H1 (cell line): ENCODE measurements around the gene ARHGEF12. TPM values are rescaled to one million over a fixed set of nuclear protein-coding genes. Genes with fewer than 3 reads are reported as not detected.

Source experiments
- CTCF ChIA-PET: fragments of 300-600 bp; sonication (Branson Sonifier 250); formaldehyde crosslinking; loops from one replicate; lab custom pipeline; 2021; ENCODE audit not compliant: partially characterized antibody; lab: Charles Lee
- POLR2A ChIA-PET: fragments of 300-600 bp; sonication (Branson Sonifier 250); formaldehyde crosslinking; loops from one replicate; lab custom pipeline; 2021; ENCODE audit warnings: inconsistent platforms; ENCODE audit not compliant: partially characterized antibody; lab: Charles Lee
- DNase-seq, 2 experiments: peaks; one replicate each; pipeline versions ENCODE4 v3.0.0 to v3.0.0-alpha.2; 2010 to 2022; ENCODE audit warnings: low spot score in 2 of 2, low read depth in 1 of 2, mixed read lengths in 1 of 2
- FAIRE-seq: peaks from 2 replicates; lab custom pipeline; 2011; peaks lifted over from hg19 to GRCh38; lab: Jason Lieb, UNC
- H2AFZ ChIP-seq: 2 replicates; pipeline ENCODE4 v1.8.1; 2012; ENCODE audit warnings: low read length, inconsistent platforms
- H2AK5ac ChIP-seq: 2 replicates; pipeline ENCODE4 v1.6.1; 2013; ENCODE audit warnings: low read depth, low read length
- H2BK120ac ChIP-seq: replicated peaks from 2 replicates; pipeline ENCODE3; 2013; ENCODE audit warnings: low read depth, low read length, inconsistent platforms
- H2BK12ac ChIP-seq: 2 replicates; pipeline ENCODE4 v1.6.1; 2013; ENCODE audit warnings: low read depth, low read length
- H2BK15ac ChIP-seq: 2 replicates; pipeline ENCODE4 v1.6.1; 2013; ENCODE audit warnings: low read length
- H2BK20ac ChIP-seq: 2 replicates; pipeline ENCODE4 v1.6.1; 2013; ENCODE audit warnings: low read length
- H2BK5ac ChIP-seq: 2 replicates; pipeline ENCODE4 v1.6.1; 2013; ENCODE audit warnings: low read depth, low read length
- H3K14ac ChIP-seq: 2 replicates; pipeline ENCODE4 v1.6.1; 2013; ENCODE audit warnings: inconsistent platforms; ENCODE audit not compliant: insufficient read length
- H3K18ac ChIP-seq: 2 replicates; pipeline ENCODE4 v1.6.1; 2013; ENCODE audit warnings: low read length; ENCODE audit errors: extremely low read depth
- H3K23ac ChIP-seq: 2 replicates; pipeline ENCODE4 v1.6.1; 2013; ENCODE audit warnings: inconsistent platforms; ENCODE audit not compliant: insufficient read length
- H3K23me2 ChIP-seq: 2 replicates; pipeline ENCODE4 v1.6.1; 2013; ENCODE audit warnings: low read depth, low read length
- H3K27ac ChIP-seq: 2 replicates; pipeline ENCODE4 v1.6.1; 2011; ENCODE audit warnings: low read depth, low read length, inconsistent platforms
- H3K27me3 ChIP-seq, 4 experiments: replicated peaks in 1 of 4; 1 replicate in 1 of 4; 2 replicates in 3 of 4; pipeline versions ENCODE4 v1.6.1 to v1.8.1; 2011 to 2013; ENCODE audit warnings: low read length in 3 of 4, mild to moderate bottlenecking in 3 of 4, inconsistent platforms in 2 of 4, mixed read lengths in 2 of 4, moderate library complexity in 1 of 4; ENCODE audit not compliant: control insufficient read depth in 3 of 4, insufficient read depth in 3 of 4; ENCODE audit errors: extremely low read depth in 1 of 4
- H3K36me3 ChIP-seq, 4 experiments: 2 replicates each; pipeline versions ENCODE4 v1.6.1 to v1.8.1; 2011 to 2013; ENCODE audit warnings: mild to moderate bottlenecking in 4 of 4, low read length in 3 of 4, moderate library complexity in 2 of 4, control low read depth in 1 of 4, inconsistent platforms in 1 of 4; ENCODE audit not compliant: insufficient read depth in 4 of 4, control insufficient read depth in 2 of 4
- H3K4ac ChIP-seq: replicated peaks from 2 replicates; pipeline ENCODE3; 2013; ENCODE audit warnings: low read length, low read depth, mixed read lengths, inconsistent platforms; ENCODE audit not compliant: insufficient read length
- H3K4me1 ChIP-seq, 4 experiments: replicated peaks in 1 of 4; 1 replicate in 1 of 4; 2 replicates in 3 of 4; pipeline versions ENCODE4 v1.6.1 to v1.8.1; 2011 to 2013; ENCODE audit warnings: low read length in 3 of 4, inconsistent platforms in 2 of 4, mixed read lengths in 1 of 4; ENCODE audit not compliant: insufficient read depth in 4 of 4, control insufficient read depth in 3 of 4
- H3K4me2 ChIP-seq, 2 experiments: 2 replicates each; pipeline versions ENCODE4 v1.6.1 to v1.8.1; 2011 to 2013; ENCODE audit warnings: low read depth in 2 of 2, low read length in 2 of 2, control low read depth in 1 of 2, inconsistent platforms in 1 of 2, mild to moderate bottlenecking in 1 of 2; ENCODE audit not compliant: insufficient read depth in 1 of 2
- H3K4me3 ChIP-seq, 4 experiments: fragments of 200-600, 300-600 bp in 1 of 4; sonication (generic), shearing (Covaris generic), sonication (Bioruptor Twin) in 1 of 4; 2 replicates each; pipeline versions ENCODE4 v1.5.1 to v1.8.1; 2011 to 2016; ENCODE audit warnings: low read length in 4 of 4, low read depth in 3 of 4, control low read depth in 2 of 4, inconsistent platforms in 2 of 4, mild to moderate bottlenecking in 2 of 4, mixed read lengths in 1 of 4, moderate library complexity in 1 of 4; ENCODE audit not compliant: insufficient read depth in 2 of 4; ENCODE audit errors: extremely low read depth in 1 of 4
- H3K56ac ChIP-seq: replicated peaks from 2 replicates; pipeline ENCODE3; 2013; ENCODE audit warnings: low read depth, mild to moderate bottlenecking, mixed read lengths, low read length, inconsistent platforms; ENCODE audit not compliant: insufficient read length
- H3K79me1 ChIP-seq: 2 replicates; pipeline ENCODE4 v1.6.1; 2013; ENCODE audit warnings: low read depth, low read length, control low read depth
- H3K79me2 ChIP-seq, 2 experiments: 2 replicates each; pipeline versions ENCODE4 v1.6.1 to v1.8.1; 2012 to 2013; ENCODE audit warnings: low read length in 2 of 2, mild to moderate bottlenecking in 2 of 2, inconsistent platforms in 1 of 2; ENCODE audit not compliant: insufficient read depth in 2 of 2, control insufficient read depth in 1 of 2
- H3K9ac ChIP-seq, 4 experiments: replicated peaks in 1 of 4; 1 replicate in 1 of 4; 2 replicates in 3 of 4; pipeline versions ENCODE4 v1.6.1 to v1.8.1; 2011 to 2013; ENCODE audit warnings: low read depth in 3 of 4, low read length in 3 of 4, control low read depth in 2 of 4, mild to moderate bottlenecking in 2 of 4, moderate library complexity in 2 of 4, inconsistent platforms in 1 of 4; ENCODE audit errors: extremely low read depth in 1 of 4
- H3K9me3 ChIP-seq, 2 experiments: 2 replicates each; pipeline versions ENCODE4 v1.6.1 to v1.8.1; 2012 to 2013; ENCODE audit warnings: mild to moderate bottlenecking in 2 of 2, moderate library complexity in 2 of 2, control low read depth in 1 of 2, inconsistent platforms in 1 of 2, low read depth in 1 of 2, low read length in 1 of 2, mixed read lengths in 1 of 2; ENCODE audit not compliant: insufficient read depth in 2 of 2
- H4K20me1 ChIP-seq, 2 experiments: replicated peaks in 1 of 2; 2 replicates each; pipeline versions ENCODE3 to v1.8.1; 2011 to 2013; ENCODE audit warnings: inconsistent platforms in 2 of 2, low read length in 2 of 2, mild to moderate bottlenecking in 1 of 2; ENCODE audit not compliant: insufficient read depth in 2 of 2, control insufficient read depth in 1 of 2
- H4K5ac ChIP-seq: 2 replicates; pipeline ENCODE4 v1.6.1; 2013; ENCODE audit warnings: low read length, low read depth, mixed read lengths, inconsistent platforms; ENCODE audit not compliant: insufficient read length
- H4K8ac ChIP-seq: 2 replicates; pipeline ENCODE4 v1.8.0; 2013; ENCODE audit warnings: mild to moderate bottlenecking, moderate library complexity, low read length, inconsistent platforms; ENCODE audit not compliant: insufficient read depth; ENCODE audit errors: extremely low read depth
- H4K91ac ChIP-seq: replicated peaks from 2 replicates; pipeline ENCODE3; 2013; ENCODE audit warnings: low read length, mixed read lengths, inconsistent platforms; ENCODE audit not compliant: insufficient read length
- EZH2 ChIP-seq: fragments of 200-600 bp; sonication (generic); IDR thresholded peaks from 2 replicates; pipeline ENCODE4 v1.7.1; 2012; ENCODE audit warnings: low read depth, mild to moderate bottlenecking, moderate library complexity, low read length, inconsistent platforms; ENCODE audit not compliant: severe bottlenecking
- KDM4A ChIP-seq: IDR thresholded peaks from one replicate; pipeline ENCODE4 v1.7.1; 2012; ENCODE audit warnings: low read depth, mild to moderate bottlenecking, moderate library complexity, low read length, inconsistent platforms; ENCODE audit not compliant: severe bottlenecking
- SAP30 ChIP-seq: fragments of 300-600 bp; sonication (generic); IDR thresholded peaks from 2 replicates; pipeline ENCODE4 v1.7.1; 2012; ENCODE audit warnings: low read length, moderate library complexity, mild to moderate bottlenecking, inconsistent platforms; ENCODE audit not compliant: insufficient read depth, insufficient replicate concordance
- WGBS, 2 experiments: shearing (Covaris generic) in 1 of 2; methylation state at CpG; one replicate each; pipeline versions ENCODE4 v1.1.6 to v1.1.7; 2013 to 2015; ENCODE audit warnings: low lambda C conversion rate in 2 of 2, mixed read lengths in 2 of 2, inconsistent platforms in 1 of 2, low coverage in 1 of 2, missing lambda C conversion rate in 1 of 2; ENCODE audit not compliant: insufficient replicate concordance in 2 of 2, insufficient coverage in 1 of 2, insufficient read length in 1 of 2; ENCODE audit errors: extremely low coverage in 1 of 2, missing lambda C conversion rate in 1 of 2; 5-methylcytosine and 5-hydroxymethylcytosine counted together
- polyA plus RNA-seq, 7 experiments: library from polyadenylated mRNA; depleted of rRNA in 3 of 7; stranded (reverse) in 5 of 7; unstranded in 2 of 7; fragments of >200 nt in 5 of 7; fragments of 200-250 nt in 2 of 7; gene quantifications; 1 replicate in 5 of 7; 2 replicates in 1 of 7; 4 replicates in 1 of 7; pipeline versions ENCODE4 v1.2.1 to v1.2.3, GENCODE V29; 2011 to 2013; ENCODE audit warnings: missing spikeins in 2 of 7, mixed read lengths in 2 of 7
- total RNA-seq: library from RNA; stranded (reverse); fragmentation: NEBNext Ultra II Directional; extraction: Animal tissue kit (Norgen Biotek cat#: 25700); gene quantifications from 2 replicates; pipeline ENCODE4 v1.2.1, GENCODE V29; 2021

Gene ARHGEF12
- total and polyA plus RNA-seq, 2 of the 8 experiments (the other 6 are each of a cell fraction or from before 2014, with no cell fraction given): 5.1 to 33.7 TPM

GRCh38 chr11:120410622-120411380, 74.6 kb downstream of the ARHGEF12 start:
- no peak overlapping the region for H4K5ac ChIP-seq
- ChIA-PET CTCF (interaction anchor here (1.1 to 2.3 kb wide), 3 partner anchors 47 to 104 kb away, joined by 3 to 9 read pairs (median 3); no protein-coding TSS in a partner anchor), POLR2A (no interaction called here)
- no peak for DNase-seq
- no peak overlapping the region for H3K56ac ChIP-seq
- no peak for FAIRE-seq
- no peak overlapping the region for H2AK5ac ChIP-seq
- no peak overlapping the region for H2BK12ac ChIP-seq
- no peak overlapping the region for H2BK5ac ChIP-seq
- no peak overlapping the region for H2BK120ac ChIP-seq
- no peaks in the 10 kb centered on the region for H3K23me2 ChIP-seq
- no peaks in the 10 kb centered on the region for H4K20me1 ChIP-seq
- no peak overlapping the region for H3K18ac ChIP-seq
- TF ChIP-seq SAP30 (no peak), KDM4A (no peak), EZH2 (no peak)
- no peaks in the 10 kb centered on the region for H3K36me3 ChIP-seq
- peaks cover 0 to 5% of the 10 kb centered on the region in 2 experiments; a peak in 2 of 4 replicates for H3K79me2 ChIP-seq
- no peaks in the 10 kb centered on the region for H3K79me1 ChIP-seq
- H2AFZ ChIP-seq: no peak overlapping the region
- H3K4ac ChIP-seq: no peak overlapping the region
- H3K4me2 ChIP-seq: no peak overlapping the region
- 89% methylated on average over 8 of the region's 8 CpGs; no CpG with 5 or more reads in 1 of the 2 experiments for WGBS, 2 experiments
- no peak overlapping the region for H3K27ac ChIP-seq
- no peak overlapping the region for H4K91ac ChIP-seq
- no peaks in the 10 kb centered on the region for H3K4me1 ChIP-seq
- H3K27me3 ChIP-seq: no peaks in the 10 kb centered on the region
- no peak overlapping the region for H2BK20ac ChIP-seq
- H3K23ac ChIP-seq: no peak overlapping the region
- no peak overlapping the region for H3K14ac ChIP-seq
- no peak overlapping the region for H3K9ac ChIP-seq
- no peak overlapping the region for H3K4me3 ChIP-seq
- no peak overlapping the region for H4K8ac ChIP-seq
- no peaks in the 10 kb centered on the region for H3K9me3 ChIP-seq
- H2BK15ac ChIP-seq: no peak overlapping the region
